ENCODE results near the gene NIPAL3.
A peak's percentile ranks its signal among the peaks of the same experiment; 100 is the strongest.
"Not testable (repeated sequence)": the region's sequence is repeated elsewhere in the genome, so short reads cannot be mapped to it uniquely, and the experiment has no call there.

The NIPAL3 gene

GRCh38 chr1:24493785-24494184 is 78.2 kb downstream of the NIPAL3 start:
- no peak for DNase-seq

DNA sequence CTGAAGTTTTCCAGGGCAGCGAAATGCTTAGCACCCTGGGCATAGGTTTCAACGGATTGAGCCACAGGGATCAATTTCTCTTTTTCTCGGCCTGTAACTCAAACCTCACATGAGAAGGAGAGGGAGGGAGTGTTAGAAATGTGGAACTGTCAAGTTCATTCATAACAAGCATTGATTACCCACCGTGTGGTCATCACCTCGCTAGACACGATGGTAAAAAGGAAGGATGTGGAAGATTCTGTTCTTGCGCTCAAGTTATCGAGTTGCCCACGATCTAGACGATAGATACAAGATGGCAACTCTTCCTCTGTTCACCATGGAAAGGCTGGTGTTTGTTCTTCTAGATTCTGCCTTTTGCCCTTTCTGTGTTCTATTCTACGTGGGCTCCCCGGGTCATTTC is 83.0 kb downstream of the NIPAL3 start:
- DNase-seq = no peak

GRCh38 chr1:24500448-24501048 is 84.9 kb downstream of the NIPAL3 start:
- no peak for DNase-seq

DNA sequence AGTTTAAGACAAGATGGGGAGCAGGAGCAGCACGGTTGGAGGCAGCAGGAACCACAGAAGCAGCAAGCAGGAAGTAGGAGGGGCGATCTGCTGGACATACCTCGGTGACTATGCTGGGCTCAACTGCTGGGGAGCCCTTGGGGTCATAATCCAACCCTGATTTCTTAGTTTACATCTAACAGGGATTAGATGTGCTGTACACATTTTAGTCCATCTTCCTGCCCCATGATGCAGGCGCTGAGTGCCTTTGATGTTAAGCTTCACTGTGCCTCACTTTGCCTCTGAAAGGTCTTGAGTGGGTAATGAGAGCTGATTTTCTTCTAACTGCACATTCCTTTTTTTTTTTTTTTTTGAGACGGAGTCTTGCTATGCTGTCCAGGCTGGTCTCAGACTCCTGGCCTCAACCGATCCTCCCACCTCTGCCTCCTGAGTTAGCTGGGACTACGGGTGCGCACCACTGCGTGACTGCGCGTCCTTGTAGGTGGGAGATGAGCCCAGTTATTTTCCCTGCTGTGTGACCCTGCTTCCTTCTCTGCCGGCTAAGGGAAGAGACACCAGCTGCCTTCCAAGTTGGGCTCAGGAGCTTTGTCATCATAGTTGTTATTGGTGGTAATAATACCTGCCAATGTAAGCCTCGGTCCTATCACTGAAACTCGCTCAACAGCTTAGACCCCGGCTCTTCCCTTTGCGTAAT is 85.9 kb downstream of the NIPAL3 start:
- peak; percentile 35 to 59 for DNase-seq

GRCh38 chr1:24502065-24502708 is 86.6 kb downstream of the NIPAL3 start:
- peak; percentile 84 to 89 for DNase-seq

DNA sequence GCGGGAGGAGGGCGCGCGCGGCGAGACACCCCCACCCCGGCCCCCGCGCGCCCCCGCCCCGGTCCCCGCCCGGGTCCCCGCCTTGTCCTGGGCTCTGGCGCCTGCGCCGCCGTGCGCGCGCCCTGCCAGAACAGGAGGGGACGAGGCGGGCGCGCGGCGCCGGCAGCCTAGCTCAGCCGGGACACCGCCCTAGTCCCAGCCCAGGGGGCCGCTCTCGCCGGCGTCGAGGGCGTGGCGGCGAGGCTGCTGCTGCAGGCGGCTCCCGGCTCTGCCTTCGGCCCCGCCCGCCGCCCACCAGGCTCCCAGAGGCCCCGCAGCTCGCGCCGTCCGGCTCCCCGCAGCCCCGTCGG is 87.1 kb downstream of the NIPAL3 start, which contains the start of gene RCAN3:
Gene RCAN3, plus strand, starts transcription at position 128 of the 350 bp plus-strand sequence. CDS start 11,537 bp downstream, outside the sequence.
- peak; percentile 86 to 90 for DNase-seq

DNA sequence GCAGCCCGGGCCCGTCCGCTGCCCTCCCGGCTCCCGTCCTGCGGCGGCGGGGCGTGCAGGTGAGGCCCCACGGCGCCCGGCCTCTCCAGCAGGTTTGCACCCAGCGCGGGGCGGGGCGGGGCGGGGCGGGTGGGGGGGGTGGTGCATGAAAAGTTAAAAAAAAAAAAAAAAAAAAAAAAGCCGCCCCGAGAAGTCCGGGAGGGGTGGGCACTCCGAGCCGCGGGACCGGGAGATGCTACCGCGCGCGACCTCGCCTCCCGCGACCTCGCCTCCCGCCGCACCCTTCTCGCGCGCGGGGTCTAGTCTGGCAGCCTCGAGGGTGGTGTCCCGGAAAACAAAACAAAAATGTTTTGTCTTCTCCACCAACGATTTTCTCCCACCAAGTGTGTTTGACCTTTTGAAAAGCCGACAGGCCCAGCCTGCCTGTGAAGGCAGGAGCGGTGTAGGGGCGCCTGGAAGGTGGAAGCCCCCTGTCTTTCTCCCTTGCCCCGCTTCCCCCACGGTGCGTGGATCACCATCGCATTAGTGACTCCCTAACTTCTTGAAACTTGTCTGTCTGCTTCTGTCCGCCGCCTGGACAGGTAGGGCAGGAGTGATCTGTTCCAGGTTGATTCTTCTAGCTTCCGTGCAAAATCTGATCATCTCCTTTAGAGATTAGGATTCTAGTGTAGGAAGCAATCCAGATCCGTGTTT is 87.6 kb downstream of the NIPAL3 start:
- DNase-seq = peak in 1 of 2 donors; percentile 34

- no peak for DNase-seq
Measured at GRCh38 chr1:24503870-24504523, 88.4 kb downstream of the NIPAL3 start.

DNA sequence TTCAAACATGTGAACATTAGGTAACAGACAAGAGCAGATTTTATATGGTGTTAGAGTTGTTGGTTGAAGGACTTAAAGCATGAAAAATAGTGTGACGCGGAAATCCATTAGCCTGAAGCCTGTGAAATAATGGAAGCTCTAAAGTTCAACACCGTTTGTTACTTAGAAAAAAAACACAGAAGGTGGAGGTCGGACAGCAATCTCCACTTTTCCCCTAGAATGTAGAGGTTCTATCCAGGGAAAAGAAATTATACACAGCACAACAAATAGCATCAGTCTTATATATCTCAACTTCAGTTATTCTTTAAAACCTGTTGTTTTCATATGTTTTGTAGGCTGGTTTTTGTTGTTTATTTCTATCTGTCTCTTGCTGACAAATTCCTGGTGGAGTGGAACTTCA is 89.0 kb downstream of the NIPAL3 start:
- no peak for DNase-seq

DNA sequence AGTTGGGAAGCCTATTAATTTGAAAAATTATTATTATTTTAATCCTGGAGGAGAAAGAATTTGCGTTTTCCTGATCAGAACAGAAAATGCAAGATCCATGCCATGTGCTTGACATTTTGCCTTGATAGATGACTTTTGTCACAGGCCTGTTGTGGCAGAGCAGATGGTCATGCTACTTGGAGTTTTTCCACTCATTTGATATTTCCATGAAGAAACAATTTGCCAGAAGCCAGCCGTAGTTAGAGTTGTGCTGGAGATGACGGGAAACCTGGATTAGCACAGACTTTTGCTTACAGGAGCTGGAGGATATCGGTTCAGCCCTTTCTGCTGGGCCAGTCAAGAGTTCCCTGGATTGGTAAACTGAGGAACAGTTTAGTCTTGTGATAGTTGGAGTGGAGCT is 90.2 kb downstream of the NIPAL3 start:
- no peak for DNase-seq

GRCh38 chr1:24506691-24507381 is 91.2 kb downstream of the NIPAL3 start:
- peak in 1 of 2 donors; percentile 54 for DNase-seq

DNA sequence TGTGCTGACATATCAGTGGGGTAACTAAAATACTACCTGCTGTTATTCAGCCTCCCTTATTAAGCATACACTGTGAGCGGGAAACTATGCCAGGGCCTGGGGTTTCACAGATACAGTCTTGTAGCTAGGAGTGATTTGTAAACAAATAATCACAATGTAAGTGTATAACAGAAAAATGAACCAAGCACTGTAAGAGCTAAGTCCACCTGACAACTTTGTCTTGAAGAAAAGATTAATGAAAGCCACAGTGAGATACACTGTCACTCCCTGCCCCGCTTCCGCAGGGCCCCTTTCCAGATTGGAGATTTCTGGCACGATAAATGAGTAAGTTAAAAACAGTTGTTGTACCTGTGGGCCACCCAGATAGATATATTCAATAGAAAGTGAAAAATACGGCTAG is 91.8 kb downstream of the NIPAL3 start:
- peak; percentile 39 to 59 for DNase-seq

- no peak for DNase-seq
Measured at GRCh38 chr1:24508911-24509310, 93.3 kb downstream of the NIPAL3 start.

GRCh38 chr1:24513706-24514105 is 98.1 kb downstream of the NIPAL3 start:
- DNase-seq = no peak

GRCh38 chr1:24514946-24515345 is 99.3 kb downstream of the NIPAL3 start:
- DNase-seq = no peak

DNA sequence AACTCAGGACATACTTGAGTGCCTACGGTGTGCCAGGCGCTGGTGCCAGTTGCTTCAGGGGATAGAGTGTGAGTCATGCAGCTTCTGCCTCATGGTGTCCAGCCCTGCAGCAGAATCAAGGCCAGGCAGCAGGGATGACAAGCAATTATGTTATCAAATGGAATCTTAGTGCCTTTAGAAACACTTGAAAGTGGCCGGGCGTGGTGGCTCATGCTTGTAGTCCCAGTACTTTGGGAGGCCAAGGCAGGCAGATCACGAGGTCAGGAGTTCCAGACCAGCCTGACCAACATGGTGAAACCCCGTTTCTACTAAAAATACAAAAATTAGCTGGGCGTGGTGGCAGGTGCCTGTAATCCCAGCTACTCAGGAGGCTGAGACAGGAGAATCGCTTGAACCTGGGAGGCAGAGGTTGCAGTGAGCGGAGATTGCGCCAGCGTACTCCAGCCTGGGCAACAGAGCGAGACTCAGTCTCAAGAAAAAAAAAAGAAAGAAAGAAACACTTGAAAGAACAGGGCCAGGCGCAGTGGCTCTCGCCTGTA is 100.1 kb downstream of the NIPAL3 start:
- not testable (repeated sequence) for DNase-seq

GRCh38 chr1:24516506-24516905 is 100.9 kb downstream of the NIPAL3 start:
- no peak for DNase-seq

DNA sequence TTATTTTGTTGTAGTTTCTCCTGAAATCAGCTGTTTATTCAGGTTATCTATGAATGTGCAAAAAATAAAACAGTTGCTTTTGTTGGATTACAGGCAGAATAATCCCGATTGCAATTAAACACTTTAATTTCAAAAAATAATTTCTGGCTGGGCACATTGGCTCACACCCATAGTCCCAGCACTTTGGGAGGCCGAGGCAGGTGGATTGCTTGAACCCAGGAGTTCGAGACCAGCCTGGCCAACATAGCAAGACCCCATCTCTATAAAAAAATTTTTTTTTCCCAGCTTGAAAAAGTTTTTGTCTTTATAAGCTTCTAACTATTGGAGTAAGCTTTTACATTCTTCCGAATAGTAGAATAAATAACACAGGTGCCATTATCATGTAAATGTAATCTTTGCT is 102.3 kb downstream of the NIPAL3 start:
- DNase-seq = no peak

- not testable (repeated sequence) for DNase-seq
Measured at GRCh38 chr1:24520282-24520681, 104.7 kb downstream of the NIPAL3 start.

Measured in CD4-positive, alpha-beta T cell treated with Interferon alpha-2 for 1 hour (primary cell).